Measurements from ENCODE around the gene GNPTAB.
A peak's percentile ranks its signal among the peaks of the same experiment; 100 is the strongest.

The GNPTAB gene

DNA sequence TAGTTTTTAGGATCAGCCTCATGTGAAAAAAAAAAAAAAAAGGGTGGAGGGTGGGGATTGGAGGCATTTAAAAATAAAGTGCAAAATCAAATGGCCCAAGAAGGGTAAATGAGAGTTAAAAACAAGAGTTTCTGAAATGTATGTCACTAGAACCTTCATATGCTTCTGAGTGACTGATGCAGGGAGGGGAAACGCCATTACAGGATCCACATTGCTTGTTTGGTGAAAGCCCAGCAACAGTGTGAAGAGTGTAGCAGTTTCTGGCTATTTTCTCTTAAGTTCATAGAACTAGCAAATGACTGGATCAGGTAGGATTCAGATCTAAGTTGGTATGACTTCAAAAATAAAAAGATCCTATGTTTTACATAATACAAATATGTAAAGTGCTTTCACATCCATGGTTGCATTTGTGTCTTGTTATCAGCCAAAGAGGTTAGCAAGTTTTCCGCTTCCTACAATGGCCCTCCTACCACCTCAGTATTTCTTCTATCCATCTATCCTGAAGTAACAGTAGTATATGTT is 130.4 kb downstream of the GNPTAB start:
- Mint-ChIP-seq H3K27me3 (ENCODE audit: low read depth) (peaks cover 28% of the 10 kb centered on the region), H3K36me3 (ENCODE audit: low read depth) (no peaks in the 10 kb centered on the region), H3K4me1 (ENCODE audit: low read depth) (peaks cover 12% of the 10 kb centered on the region), H3K27ac (no peak overlapping the region), H3K9me3 (no peaks in the 10 kb centered on the region), H3K4me3 (no peak overlapping the region)

DNA sequence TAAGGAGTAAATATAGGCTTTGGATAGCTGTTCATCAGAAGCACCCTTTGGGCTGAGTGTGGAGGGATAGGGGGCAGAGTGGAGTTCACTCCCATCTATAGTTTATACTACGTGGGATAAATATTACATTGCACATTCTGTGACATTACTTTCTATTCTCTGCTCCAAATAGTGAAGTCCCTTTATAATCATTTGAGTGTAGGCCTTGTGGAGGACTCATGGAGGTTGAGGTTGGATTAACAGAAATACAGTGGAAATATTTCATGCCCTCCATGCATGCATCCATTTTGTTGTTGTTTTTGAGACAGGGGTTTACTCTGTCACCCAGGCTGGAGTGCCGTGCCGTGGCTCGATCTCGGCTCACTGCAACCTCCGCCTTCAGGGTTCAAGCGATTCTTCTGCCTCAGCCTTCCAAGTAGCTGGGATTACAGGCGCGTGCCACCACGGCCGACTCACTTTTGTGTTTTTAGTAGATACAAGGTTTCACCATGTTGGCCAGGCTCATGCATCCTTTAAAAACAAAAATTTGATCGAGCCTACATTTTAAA is 131.9 kb downstream of the GNPTAB start:
- Mint-ChIP-seq H3K27ac (no peak overlapping the region), H3K9me3 (no peaks in the 10 kb centered on the region), H3K4me1 (ENCODE audit: low read depth) (peaks cover 12% of the 10 kb centered on the region), H3K27me3 (ENCODE audit: low read depth) (peaks cover 28% of the 10 kb centered on the region), H3K4me3 (peak overlapping the region; percentile 81), H3K36me3 (ENCODE audit: low read depth) (no peaks in the 10 kb centered on the region)

DNA sequence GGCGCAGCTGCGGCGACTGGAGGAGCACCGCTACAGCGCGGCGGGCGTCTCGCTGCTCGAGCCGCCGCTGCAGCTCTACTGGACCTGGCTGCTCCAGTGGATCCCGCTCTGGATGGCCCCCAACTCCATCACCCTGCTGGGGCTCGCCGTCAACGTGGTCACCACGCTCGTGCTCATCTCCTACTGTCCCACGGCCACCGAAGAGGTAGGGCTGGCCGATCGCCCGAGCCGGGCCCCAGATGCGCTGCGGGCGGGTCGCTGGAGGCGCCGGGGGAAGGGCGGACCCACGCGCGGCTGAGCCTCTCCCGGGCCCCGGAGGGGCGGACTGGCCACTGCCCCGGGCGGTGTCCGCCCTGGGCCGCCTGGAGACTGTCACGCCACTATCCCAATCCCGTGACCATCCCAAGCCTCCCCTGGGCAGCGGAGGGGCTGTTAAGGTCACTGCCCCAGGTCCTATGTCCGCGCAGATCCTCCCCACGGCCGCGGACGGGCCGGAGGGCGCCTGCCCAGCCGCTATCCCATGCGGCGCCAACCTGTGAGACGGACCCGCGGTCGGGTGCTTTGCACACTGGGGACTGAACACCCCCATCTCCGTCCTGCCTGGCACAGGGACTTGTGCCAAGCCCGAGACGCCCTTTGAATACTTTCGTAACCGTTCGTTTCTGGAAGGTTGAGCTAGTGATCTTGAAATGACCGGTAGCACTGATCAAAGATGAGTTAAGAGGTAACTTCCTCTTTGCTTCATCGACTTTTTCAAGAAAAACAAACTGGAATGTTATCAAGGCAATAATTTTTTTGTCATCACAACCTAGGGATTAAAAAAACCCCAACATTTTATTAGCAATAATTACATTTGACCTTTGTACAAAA is 132.6 kb downstream of the GNPTAB start:
- peaks cover 28% of the 10 kb centered on the region for H3K27me3 Mint-ChIP-seq (ENCODE audit: low read depth)
- H3K9me3 Mint-ChIP-seq, result no peaks in the 10 kb centered on the region
- H3K4me1 Mint-ChIP-seq (ENCODE audit: low read depth), result peaks cover 12% of the 10 kb centered on the region
- peak overlapping the region; percentile 59 for H3K27ac Mint-ChIP-seq
- H3K36me3 Mint-ChIP-seq (ENCODE audit: low read depth), result no peaks in the 10 kb centered on the region
- H3K4me3 Mint-ChIP-seq, result peak overlapping the region; percentile 81

DNA sequence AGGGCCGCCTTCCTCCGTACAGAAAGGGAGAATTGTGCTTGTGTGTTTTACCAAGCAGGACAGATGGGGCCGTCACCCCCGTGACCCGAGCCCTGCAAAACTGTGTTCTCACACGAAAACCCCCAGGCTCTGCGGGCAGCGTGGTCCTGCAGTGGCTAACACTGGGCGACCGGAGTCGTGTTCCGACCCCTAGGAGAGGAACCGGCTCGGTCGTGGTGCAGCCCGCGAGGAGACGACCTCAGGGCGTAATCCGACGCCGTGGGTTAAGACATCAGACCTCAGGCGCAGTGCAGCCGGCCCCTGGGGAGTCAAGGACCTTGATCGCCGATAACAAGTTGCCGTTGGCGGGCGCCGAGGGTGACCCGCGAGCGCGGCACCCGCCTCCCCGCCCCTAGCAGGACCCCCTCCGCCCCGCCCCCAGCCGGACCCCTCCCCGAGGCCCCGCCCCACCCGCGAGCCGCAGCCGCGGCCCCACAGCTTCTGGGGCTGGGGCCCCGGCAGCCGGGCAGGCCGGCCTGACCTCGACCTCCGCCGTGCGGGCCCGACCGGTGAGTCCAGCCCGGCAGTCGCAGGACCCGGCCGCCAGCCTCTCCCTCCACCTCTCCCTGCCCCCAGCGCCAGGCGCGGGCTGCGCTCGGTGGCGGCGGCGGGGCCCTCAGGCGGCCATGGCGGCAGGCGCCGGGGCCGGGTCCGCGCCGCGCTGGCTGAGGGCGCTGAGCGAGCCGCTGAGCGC is 133.4 kb downstream of the GNPTAB start, which contains the start of gene CHPT1:
Gene CHPT1, plus strand, starts transcription at position 444 of the 733 bp plus-strand sequence. Its CDS starts 222 bp downstream, at position 666.
- no peaks in the 10 kb centered on the region for H3K36me3 Mint-ChIP-seq (ENCODE audit: low read depth)
- no peaks in the 10 kb centered on the region for H3K9me3 Mint-ChIP-seq
- H3K27me3 Mint-ChIP-seq (ENCODE audit: low read depth), result peaks cover 28% of the 10 kb centered on the region
- peaks cover 12% of the 10 kb centered on the region for H3K4me1 Mint-ChIP-seq (ENCODE audit: low read depth)
- peak within 1 kb of the TSS; percentile 71 for H3K27ac Mint-ChIP-seq
- H3K4me3 Mint-ChIP-seq, result peak within 1 kb of the TSS; percentile 82

DNA sequence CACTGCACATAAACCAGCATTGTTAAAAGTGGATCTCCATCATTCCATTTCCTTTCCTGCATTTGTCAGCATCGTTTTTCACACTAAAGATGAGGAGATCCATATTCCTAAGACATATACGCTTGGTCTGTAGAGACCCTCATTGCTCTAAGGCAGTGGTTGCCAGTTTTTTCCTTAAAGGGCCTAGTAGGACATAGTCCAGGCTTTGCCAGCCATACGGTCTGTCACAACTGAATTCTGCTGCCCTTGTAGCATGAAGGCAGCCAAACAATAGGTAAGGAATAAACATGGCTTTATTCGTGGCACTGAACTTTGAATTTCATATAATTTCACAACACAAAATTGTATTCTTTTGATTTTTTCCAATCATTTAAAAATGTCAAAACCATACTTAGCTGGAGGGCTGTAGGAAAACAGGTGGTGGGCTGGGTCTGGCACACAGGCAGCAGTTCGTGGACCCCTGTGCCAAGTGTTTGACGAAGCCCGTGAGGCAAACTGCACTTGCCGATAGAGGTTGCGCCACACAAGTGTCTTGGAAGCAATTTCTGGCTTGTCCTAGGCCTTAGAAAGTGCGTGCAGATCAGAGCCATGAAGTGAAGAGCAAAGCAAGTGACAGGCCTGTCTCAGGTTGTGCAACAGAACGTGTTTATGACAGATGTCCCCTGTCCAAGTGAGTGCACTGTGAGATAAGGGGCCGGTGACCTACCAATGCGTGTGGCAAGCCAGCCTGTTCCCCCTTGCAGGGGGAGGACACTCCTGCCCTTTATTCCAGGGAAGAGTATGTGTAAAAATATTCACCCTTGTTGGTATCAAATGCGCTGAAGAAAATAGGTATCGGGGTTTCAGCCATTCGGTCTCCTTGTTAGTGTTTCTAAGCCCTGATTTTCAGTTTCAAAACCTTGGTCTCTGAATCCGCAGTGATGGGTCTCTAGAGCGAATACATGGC is 134.2 kb downstream of the GNPTAB start:
- H3K36me3 Mint-ChIP-seq (ENCODE audit: low read depth), result no peaks in the 10 kb centered on the region
- peak overlapping the region; percentile 71 for H3K27ac Mint-ChIP-seq
- H3K27me3 Mint-ChIP-seq (ENCODE audit: low read depth), result peaks cover 27% of the 10 kb centered on the region
- H3K4me1 Mint-ChIP-seq (ENCODE audit: low read depth), result peaks cover 12% of the 10 kb centered on the region
- no peaks in the 10 kb centered on the region for H3K9me3 Mint-ChIP-seq
- H3K4me3 Mint-ChIP-seq, result peak overlapping the region; percentile 82

DNA sequence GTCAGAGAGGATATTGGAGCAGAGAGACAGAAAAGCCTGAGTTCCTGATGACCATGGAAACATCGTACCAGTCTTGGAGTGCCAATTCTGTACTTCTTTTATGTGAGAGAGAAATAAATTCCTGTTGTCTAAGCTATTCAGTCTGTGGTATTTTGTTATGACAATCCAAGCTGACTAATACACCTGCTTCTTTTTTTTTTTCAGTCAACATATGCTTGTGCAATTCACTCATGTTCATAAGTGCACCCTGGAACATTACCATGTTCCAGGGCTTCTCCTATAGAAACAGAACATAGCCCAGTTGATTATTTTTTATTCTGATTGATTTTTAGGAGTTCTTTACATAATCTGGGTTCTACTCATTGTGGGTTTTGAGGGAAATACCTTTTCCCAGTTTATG is 135.1 kb downstream of the GNPTAB start:
- Mint-ChIP-seq H3K9me3 (no peaks in the 10 kb centered on the region), H3K27ac (no peak overlapping the region), H3K36me3 (ENCODE audit: low read depth) (no peaks in the 10 kb centered on the region), H3K4me1 (ENCODE audit: low read depth) (peaks cover 12% of the 10 kb centered on the region), H3K4me3 (no peak overlapping the region), H3K27me3 (ENCODE audit: low read depth) (peaks cover 22% of the 10 kb centered on the region)

All from T-helper 1 cell treated with Interleukin-12 subunit alpha and Interleukin-12 subunit beta and Interleukin-4 antibody, amounts not matched to agents 30 μg/mL and 1 μg/mL, for 36 hours (primary cell).